CD4-positive, alpha-beta T cell treated with Interleukin-4 for 1 hour (primary cell): ENCODE data around the gene ADGRB2.

ENCODE experiments used
- DNase-seq, 2 donors: peaks; one replicate each; pipeline ENCODE4 v3.0.0-alpha.2; 2020 to 2022

Gene ADGRB2

GRCh38 chr1:31781138-31781755 is 17.1 kb upstream of the ADGRB2 start:
- DNase-seq: no peak

DNA sequence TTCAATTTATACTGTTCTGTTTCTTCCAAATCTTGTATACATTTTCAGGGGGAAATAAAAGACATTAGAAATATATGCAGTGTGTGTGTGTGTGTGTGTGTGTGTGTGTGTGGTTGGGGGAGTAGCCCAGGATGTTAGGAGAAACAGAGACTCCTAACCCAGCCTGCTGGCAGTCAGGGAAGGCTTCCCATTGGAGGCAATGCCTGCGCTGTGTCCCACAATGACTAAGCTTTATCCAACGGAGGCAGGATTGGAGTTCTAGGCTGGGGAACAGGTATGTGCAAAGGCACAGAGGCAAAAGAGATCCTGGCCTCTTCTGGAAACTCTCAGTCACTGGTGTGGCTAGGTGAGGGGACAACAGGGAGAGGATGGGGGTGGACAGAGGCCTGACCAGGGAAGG is 16.5 kb upstream of the ADGRB2 start:
- DNase-seq: no peak

- no peak for DNase-seq
These were observed 15.5 kb upstream of the ADGRB2 start for GRCh38 chr1:31779687-31780086.

DNA sequence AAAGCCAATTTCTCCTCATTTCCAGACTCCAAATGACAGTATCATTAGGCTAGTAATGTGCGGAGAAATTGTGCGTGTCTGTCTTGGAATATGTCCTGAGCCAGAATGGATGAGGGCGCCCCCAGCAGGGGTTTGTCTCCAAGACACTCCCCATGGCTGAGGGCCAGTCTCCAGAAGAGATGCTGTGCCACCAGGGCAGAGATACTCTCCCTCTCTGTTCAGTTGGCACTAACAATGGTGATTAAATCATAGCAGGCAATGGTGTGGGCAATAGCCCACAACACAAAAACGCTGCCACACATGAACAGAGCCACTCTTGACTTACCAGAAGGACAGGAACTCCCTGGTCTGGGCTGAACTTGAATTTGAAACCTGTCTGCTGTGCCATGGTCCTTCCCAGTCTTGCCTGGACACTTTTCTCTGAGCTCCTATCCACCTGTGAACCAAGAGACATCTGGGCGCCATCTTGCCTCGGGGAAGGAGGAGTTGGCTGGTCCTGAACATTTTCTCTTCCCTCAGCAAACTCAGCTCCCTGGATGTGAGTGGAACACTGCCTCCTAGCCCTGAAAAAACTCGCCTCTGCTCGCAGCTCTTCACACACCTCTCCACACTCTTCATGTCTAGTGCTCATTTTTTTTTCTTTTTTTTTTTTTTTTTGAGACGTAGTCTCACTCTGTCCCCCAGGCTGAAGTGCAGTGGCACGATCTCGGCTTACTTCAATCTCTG is 14.8 kb upstream of the ADGRB2 start:
- no peak for DNase-seq

- DNase-seq: no peak
These were observed 12.4 kb upstream of the ADGRB2 start for GRCh38 chr1:31776516-31776915.

DNA sequence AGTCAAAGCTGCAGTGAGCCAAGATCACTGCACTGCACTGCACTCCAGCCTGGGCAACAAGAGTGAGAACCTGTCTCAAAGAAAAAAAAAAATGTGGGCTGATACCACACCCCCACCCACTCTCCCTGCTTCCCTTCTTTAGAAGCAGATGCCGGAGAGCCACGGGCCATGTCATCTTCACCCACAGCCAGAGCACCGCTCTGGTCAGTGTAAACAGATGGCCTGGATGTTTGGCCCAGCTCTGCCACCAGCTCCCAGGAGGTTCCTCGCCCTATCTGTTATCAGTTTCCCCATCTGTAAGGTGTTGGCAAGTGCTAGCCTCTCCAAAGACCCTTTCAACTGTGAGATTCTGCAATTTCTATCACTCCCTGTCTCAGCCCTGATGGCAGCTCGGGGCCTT is 11.9 kb upstream of the ADGRB2 start:
- no peak for DNase-seq

DNA sequence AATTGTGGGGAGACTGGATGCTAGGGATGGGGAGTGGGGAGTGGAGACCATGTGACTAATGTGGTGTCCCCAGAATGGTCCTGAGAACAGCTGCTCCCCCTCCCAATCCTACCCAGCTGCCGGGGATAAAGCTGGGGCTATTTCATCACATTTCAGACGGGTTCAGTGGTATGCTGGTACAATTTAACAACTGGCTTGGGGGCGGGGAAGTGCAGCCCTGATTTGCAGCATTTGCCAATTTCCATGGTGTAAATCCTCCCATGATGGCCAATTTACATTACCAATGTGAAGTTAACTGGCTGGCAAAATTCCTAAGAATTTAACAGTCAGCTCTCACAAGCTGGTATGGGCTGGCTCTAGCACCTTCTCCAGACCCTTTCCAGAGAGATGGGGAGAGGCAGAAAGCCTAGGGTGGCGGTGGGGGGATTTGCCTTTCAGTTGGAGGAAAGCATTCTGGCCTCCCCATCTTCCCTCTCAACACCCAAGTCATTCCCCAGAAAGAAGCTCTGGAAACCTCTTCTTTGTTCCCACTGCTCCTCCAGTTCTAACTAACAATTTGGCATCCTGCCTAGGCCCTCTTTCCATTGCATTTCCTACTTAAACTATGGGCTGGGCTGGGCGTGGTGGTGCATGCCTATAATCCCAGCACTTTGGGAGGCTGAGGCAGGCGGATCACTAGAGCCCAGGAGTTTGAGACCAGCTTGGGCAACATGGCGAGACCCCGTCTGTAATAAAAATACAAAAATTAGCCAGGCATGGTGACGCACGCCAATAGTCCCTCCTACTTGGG is 11.3 kb upstream of the ADGRB2 start:
- no peak for DNase-seq

- DNase-seq: no peak
These were observed 10.4 kb upstream of the ADGRB2 start for GRCh38 chr1:31774495-31774894.

DNA sequence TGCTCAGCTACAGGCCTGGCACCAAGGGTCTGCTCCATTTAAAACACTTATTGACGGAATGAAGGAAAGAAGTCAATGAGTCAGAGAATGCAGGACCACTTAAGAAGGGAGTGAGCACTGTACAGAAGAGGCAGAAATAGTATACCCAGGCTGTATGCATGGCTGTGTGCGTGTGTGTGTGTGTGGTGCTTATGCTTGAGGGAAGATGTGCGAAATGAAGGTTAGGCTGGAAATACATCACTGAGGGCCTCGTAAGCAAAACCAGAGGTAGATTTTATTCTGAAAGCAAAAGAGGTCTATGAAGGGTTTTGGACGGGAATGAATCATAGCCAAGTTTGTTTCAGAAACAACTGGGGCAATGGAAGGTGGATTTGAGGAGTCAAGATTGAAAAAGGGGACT is 9.7 kb upstream of the ADGRB2 start:
- DNase-seq: no peak

DNA sequence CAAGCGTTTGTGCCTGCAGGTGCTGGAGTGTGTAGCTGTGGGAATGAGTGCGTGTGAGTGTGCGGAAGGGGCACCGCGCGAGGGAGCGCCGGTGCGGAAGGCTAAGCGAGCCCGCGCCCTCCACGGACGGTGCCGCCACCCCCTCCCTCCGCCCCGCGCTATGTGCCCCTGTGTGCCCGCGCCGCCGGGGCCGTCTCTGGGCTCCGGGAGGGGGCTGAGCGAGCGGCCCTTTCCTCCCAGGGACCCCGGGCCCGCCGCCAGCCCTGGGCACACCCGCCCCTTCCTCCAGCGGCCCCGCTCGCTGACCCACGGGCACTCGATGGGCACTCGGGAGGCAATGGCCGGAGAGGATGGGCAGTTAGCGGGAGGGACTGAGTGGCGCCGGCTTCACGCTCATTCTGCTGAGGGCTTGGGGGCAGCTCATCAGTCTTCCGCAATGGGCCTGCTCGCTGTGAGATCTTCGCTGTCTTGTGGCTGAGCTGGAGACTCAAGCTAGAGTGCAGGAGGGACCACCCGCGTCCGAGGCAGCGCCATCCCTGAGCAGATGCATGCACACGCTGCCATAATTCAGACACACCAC is 8.6 kb upstream of the ADGRB2 start:
- no peak for DNase-seq

DNA sequence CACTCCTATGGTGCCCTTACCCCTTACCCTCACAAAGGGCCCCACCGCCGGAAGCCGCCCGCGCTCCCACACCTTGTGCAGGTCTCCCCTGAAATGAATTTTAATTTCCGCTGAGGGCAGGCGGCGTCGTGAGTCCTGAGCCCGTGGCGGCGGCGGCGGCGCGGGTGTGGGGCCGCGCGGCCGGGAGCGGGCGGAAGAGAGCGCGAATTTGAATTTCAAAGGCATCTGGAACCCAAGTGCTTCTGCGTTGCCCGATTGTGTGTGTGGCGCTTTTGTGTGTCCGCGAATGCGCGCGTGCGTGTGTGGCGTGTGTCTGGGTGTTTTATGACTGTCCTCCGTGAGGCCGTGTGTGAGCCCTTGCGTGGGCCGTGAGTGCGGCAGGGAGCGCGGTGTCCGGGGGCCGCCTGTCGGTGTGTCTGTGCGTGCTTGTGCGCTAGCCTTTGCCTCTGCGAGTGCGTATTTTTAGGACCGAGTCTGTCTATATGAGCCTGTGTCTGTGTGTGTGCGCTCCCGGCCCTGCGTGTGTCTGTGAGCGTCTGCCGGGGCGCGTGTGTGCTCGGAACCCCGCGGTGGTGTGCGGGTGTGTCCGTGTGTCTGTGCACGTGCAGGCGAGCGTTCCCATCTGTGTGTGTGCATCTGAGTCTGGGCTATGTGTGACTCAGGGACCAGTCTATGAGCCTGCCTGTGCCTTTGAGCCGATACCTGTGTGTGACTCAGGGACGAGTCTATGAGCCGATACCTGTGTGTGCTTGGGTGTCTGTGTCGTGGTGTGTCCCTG is 7.9 kb upstream of the ADGRB2 start:
- peak; percentile 31 to 39 for DNase-seq

- DNase-seq: no peak
These were observed 5.7 kb upstream of the ADGRB2 start for GRCh38 chr1:31769720-31770390.

DNA sequence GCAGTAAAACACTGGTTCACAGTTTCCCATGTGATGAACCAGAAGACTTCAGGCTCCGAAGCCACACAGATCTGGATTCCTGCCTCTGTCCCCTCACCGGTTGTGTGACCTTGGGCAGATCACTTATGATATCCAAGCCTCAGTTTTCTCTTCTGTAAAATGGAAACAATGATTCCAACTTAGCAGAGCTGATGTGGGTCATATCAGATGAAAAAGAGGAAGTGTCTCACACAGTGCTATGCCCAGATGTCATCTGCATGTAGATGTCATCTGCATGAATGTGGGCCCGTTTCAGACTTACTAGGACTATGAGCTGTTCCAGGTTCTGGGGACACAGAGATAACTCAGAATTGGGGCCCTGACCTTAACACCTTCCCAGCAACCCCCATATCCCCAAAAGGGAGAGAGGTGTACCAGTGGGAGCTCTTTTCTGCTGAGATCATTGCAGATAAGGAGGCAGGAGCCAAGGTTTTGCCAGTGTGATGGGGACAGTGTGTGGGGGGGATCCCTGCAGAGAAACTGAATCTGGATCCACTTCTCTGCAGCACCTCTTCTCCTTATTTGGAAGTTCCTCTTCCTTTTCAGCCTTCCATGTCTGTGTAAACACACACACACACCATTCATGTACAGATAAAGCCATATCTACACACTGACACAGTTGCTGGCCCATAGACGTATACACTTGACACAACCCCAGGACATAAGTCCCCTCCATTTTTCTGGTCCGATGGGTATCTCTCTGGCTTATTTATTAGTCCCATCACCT is 5.0 kb upstream of the ADGRB2 start:
- no peak for DNase-seq

DNA sequence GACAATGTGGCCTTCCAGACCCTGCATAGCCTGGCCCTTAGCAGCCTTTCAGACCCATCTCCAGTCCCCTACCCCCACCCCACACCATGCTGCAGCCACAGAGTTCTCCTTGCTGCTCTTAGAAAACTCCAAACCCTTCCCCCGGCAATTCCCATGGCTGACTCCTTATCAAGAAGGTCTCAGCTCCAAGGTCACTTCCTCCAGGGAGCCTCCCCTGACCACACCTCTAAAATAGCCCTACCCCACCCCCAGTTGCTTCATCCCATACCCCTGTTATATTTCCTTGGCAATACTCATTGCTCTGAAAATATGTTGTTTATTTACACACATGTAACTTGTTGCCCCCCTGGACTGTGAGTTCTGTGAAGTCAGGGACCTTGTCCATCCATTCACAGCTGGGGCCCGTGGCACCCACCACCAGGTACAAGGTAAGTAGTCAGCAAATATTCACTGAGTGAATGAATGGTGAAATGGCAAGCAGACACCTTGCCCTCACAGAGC is 4.3 kb upstream of the ADGRB2 start:
- DNase-seq: no peak

GRCh38 chr1:31767225-31767624 is 3.1 kb upstream of the ADGRB2 start:
- no peak for DNase-seq

DNA sequence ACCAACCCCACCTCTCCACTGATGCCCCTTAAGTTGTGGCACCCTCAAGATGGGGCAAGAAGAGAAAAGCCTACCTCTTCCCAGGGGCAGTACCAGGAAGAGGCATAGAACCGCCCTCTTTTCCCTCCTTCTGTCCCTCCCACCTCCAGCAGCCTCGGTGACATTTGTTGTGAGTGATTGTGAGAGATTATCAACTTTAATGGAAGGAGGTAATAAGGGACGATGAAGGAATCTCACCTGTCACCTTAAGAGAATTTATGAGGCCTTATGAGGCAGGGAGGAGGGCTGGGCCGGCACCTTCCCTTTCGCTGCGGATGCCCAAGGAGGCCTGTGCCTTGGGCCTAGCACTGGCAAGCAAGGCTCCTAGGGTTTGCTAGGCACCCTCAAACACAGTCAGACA is 1.4 kb upstream of the ADGRB2 start:
- no peak for DNase-seq

DNA sequence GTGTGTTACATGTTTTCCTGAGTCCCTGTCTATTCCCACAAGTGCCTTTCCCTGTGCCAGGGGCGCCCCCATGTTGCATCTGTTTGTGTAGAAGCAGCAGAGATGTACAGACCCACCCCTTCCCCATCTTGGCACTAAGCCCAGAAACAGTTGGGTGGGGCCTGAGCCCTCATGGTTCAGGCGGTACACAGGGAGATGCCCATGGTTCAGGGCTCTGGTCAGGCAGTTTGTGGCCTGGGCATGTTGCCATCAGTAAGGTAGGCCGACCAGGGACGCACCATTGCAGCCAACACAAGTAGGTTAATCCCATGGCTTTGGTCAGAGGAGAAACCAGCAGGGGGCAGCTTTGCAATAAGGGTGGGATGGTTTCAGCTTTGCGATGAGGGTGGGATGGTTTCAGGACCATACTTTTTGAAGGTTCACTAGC is 914 bp upstream of the ADGRB2 start:
- DNase-seq: no peak

GRCh38 chr1:31763671-31764311 is 349 bp downstream of the ADGRB2 start:
- no peak for DNase-seq

- DNase-seq: peak; percentile 72 to 73
These were observed 1.1 kb downstream of the ADGRB2 start for GRCh38 chr1:31762726-31763670.

DNA sequence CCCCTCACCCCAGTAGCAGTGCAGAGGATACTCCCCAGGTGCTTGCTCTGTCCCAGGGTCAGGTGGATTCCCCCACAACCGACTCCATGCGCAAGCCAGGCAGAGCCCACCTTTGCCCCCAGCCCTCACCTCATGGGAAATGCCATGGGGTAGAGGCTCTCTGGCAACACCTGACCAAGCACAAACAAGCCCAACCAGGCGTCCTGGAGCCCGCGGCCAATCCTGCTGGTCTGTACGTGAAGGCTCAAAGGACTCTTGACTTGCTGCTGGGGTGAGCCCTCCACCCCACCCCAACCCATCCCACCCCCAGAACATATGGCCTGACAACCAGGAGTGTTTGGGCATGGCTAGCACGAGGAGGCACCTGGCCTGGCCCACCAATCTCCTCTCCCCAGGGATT is 1.8 kb downstream of the ADGRB2 start:
- no peak for DNase-seq
